DND-41 (cell line): ENCODE data around the gene STARD13.

Experiments used
- ATAC-seq: fragments of 200-7000 bp; cut with Tn5 transposase; 3 replicates; pipeline ENCODE4 v1.9.1; 2021; ENCODE audit warnings: low read depth; ENCODE audit not compliant: insufficient read depth
- DNase-seq: peaks from one replicate; pipeline ENCODE4 v3.0.0-alpha.2; 2020
- H2AFZ ChIP-seq: 2 replicates; pipeline ENCODE4 v1.6.0; 2012; ENCODE audit warnings: low read depth, low read length
- H3K27ac ChIP-seq: 2 replicates; pipeline ENCODE4 v1.5.1; 2012; ENCODE audit warnings: low read length, inconsistent platforms
- H3K27me3 ChIP-seq: fragments of 200-600 bp; sonication (generic); 2 replicates; pipeline ENCODE4 v1.6.0; 2012; ENCODE audit warnings: low read length, mild to moderate bottlenecking, inconsistent platforms; ENCODE audit not compliant: insufficient read depth, poor library complexity
- H3K36me3 ChIP-seq: 2 replicates; pipeline ENCODE4 v1.5.1; 2012; ENCODE audit warnings: low read length, inconsistent platforms; ENCODE audit not compliant: insufficient read depth
- H3K4me1 ChIP-seq: 2 replicates; pipeline ENCODE4 v1.5.1; 2012; ENCODE audit warnings: mild to moderate bottlenecking, low read length; ENCODE audit not compliant: insufficient read depth
- H3K4me2 ChIP-seq: 2 replicates; pipeline ENCODE4 v1.6.0; 2012; ENCODE audit warnings: mild to moderate bottlenecking, moderate library complexity, low read length, inconsistent platforms; ENCODE audit not compliant: insufficient read depth
- H3K4me3 ChIP-seq, 2 experiments: fragments of 200-600 bp in 1 of 2; shearing (Covaris generic) in 1 of 2; 2 replicates each; pipeline ENCODE4 v1.5.1; 2012 to 2016; ENCODE audit warnings: inconsistent platforms in 2 of 2, low read length in 2 of 2, mild to moderate bottlenecking in 2 of 2, low read depth in 1 of 2, moderate library complexity in 1 of 2
- H3K79me2 ChIP-seq: 2 replicates; pipeline ENCODE4 v1.6.0; 2012; ENCODE audit warnings: low read length, inconsistent platforms; ENCODE audit not compliant: insufficient read depth
- H3K9ac ChIP-seq: 2 replicates; pipeline ENCODE4 v1.6.0; 2012; ENCODE audit warnings: low read depth, mild to moderate bottlenecking, inconsistent platforms, low read length, moderate library complexity
- H3K9me3 ChIP-seq: 2 replicates; pipeline ENCODE4 v1.5.1; 2012; ENCODE audit warnings: low read length, moderate library complexity, mild to moderate bottlenecking, inconsistent platforms; ENCODE audit not compliant: insufficient read depth, severe bottlenecking
- H4K20me1 ChIP-seq: 2 replicates; pipeline ENCODE4 v1.6.0; 2012; ENCODE audit warnings: low read length; ENCODE audit not compliant: insufficient read depth
- CTCF ChIP-seq: IDR thresholded peaks from 2 replicates; pipeline ENCODE4 v1.5.1; 2012; ENCODE audit warnings: borderline replicate concordance, low read length, moderate library complexity, mild to moderate bottlenecking; ENCODE audit not compliant: poor library complexity, severe bottlenecking; ENCODE audit errors: extremely low read depth
- EZH2 ChIP-seq: IDR thresholded peaks from 3 replicates; pipeline ENCODE4 v1.6.1; 2012; ENCODE audit warnings: borderline replicate concordance, low read depth, mild to moderate bottlenecking, moderate library complexity, low read length, inconsistent platforms; ENCODE audit not compliant: severe bottlenecking

STARD13 gene

DNA sequence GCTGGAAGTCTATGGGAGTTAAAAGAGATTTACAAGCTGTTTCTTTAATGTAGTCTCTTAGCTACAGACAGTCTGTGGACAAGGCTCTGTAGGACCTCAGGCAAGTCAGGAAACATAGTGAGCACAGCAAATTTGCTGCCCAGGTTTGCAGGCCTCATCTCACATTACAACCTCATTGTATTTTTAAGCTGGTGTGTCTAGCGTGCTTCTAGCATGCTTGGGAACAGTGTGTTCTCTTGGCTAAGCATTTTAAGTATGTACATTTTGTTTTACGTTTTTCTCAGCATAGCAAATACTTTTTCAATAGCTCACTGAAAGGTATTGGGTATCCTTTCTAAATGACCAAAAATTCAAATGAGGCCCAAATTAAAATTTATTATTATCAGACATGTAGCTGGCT lies 113.2 kb downstream of the STARD13 start:
- no peak for DNase-seq
- ATAC-seq = no peak
- Histone ChIP-seq H3K36me3 (no peaks in the 10 kb centered on the region), H3K4me3 (no peak overlapping the region), H3K79me2 (no peaks in the 10 kb centered on the region), H3K4me2 (no peak overlapping the region), H3K27me3 (peaks cover 4% of the 10 kb centered on the region), H3K9me3 (no peaks in the 10 kb centered on the region), H4K20me1 (no peaks in the 10 kb centered on the region), H2AFZ (no peak overlapping the region), H3K9ac (no peak overlapping the region), H3K27ac (no peak overlapping the region), H3K4me1 (no peaks in the 10 kb centered on the region)
- TF ChIP-seq EZH2 (no peak), CTCF (no peak)

DNA sequence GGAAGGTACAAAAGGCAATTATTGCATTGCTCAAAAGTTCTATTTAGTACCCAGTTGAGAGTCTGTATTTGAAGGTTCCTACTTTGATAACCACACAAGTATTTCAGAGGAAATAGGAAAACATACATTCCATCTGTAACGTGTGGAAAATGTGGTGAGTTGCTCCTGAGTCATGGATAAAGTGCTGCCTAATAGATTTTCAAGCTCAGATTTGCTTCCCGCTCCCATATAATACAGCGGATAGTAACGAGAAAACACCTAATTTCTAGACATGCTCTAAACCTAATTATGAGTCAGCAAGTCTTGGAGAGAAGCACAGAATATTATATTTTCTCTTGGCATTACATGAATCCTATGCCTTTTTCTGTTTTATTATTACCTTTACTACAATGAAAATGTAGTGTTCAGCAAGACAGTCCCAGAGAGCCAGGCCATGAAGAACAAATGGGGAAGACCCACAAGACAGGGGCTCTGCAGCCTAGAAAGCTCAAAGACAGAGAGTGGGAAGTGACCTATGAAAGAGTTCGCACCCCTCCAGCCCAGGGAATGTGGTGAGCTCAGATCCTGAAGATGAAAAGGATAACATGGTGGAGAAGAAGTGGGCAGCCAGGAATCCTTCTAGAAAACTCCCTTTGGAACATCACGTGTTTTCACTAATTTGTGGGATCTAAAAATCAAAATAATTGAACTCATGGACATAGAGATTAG lies 116.1 kb downstream of the STARD13 start:
- H3K79me2 ChIP-seq = no peaks in the 10 kb centered on the region
- H3K27me3 ChIP-seq = no peaks in the 10 kb centered on the region
- no peak overlapping the region for H3K9ac ChIP-seq
- H2AFZ ChIP-seq = no peak overlapping the region
- no peak for ATAC-seq
- H3K27ac ChIP-seq = no peak overlapping the region
- no peak for TF ChIP-seq EZH2
- no peak for TF ChIP-seq CTCF
- no peaks in the 10 kb centered on the region for H3K4me1 ChIP-seq
- no peak overlapping the region for H3K4me3 ChIP-seq
- H3K36me3 ChIP-seq = no peaks in the 10 kb centered on the region
- no peaks in the 10 kb centered on the region for H3K9me3 ChIP-seq
- DNase-seq = no peak
- H3K4me2 ChIP-seq = no peak overlapping the region
- no peaks in the 10 kb centered on the region for H4K20me1 ChIP-seq

DNA sequence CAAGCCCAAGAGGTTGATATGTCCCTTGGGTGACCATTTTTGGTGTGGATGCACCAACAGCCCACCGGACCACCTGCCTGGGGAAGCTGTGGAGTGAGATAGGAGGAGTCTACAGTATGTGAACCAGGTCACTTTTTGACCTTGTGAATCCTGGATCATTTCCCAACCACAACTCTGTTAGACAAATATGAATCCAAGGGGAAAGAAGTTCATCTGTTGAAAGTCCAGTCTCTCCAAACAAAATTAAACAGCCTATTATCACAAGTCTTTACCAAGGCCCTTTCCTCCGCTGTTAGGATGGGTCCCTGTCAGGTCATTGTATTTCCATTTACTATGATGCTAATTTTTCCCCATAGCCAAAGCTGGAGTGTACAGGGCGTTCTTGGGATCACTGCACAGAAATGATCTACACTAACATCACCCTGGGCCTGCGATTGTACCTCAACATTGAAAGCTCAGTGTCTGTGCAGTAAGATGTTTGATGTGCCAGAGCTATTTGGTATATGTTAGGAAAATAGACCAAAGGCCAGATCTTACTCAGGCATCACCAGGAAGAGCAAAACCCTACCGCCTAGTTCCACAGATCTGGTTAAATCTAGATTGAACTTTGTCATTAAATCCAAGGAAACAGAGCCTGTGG lies 117.1 kb downstream of the STARD13 start:
- ATAC-seq (no peak), DNase-seq (no peak)
- Histone ChIP-seq H3K9ac (no peak overlapping the region), H2AFZ (no peak overlapping the region), H3K36me3 (no peaks in the 10 kb centered on the region), H3K4me1 (no peaks in the 10 kb centered on the region), H3K79me2 (no peaks in the 10 kb centered on the region), H3K4me3 (no peak overlapping the region), H3K9me3 (no peaks in the 10 kb centered on the region), H3K4me2 (no peak overlapping the region), H3K27ac (no peak overlapping the region), H3K27me3 (no peaks in the 10 kb centered on the region), H4K20me1 (no peaks in the 10 kb centered on the region)
- no peak for TF ChIP-seq EZH2
- TF ChIP-seq CTCF = no peak
